ENCODE data around the gene ZNF329. TPM values are rescaled to one million over a fixed set of nuclear protein-coding genes. Genes with fewer than 3 reads are reported as not detected.

The ZNF329 gene
- total RNA-seq, 1 experiment from 2014 or later = 2.8 TPM

DNA sequence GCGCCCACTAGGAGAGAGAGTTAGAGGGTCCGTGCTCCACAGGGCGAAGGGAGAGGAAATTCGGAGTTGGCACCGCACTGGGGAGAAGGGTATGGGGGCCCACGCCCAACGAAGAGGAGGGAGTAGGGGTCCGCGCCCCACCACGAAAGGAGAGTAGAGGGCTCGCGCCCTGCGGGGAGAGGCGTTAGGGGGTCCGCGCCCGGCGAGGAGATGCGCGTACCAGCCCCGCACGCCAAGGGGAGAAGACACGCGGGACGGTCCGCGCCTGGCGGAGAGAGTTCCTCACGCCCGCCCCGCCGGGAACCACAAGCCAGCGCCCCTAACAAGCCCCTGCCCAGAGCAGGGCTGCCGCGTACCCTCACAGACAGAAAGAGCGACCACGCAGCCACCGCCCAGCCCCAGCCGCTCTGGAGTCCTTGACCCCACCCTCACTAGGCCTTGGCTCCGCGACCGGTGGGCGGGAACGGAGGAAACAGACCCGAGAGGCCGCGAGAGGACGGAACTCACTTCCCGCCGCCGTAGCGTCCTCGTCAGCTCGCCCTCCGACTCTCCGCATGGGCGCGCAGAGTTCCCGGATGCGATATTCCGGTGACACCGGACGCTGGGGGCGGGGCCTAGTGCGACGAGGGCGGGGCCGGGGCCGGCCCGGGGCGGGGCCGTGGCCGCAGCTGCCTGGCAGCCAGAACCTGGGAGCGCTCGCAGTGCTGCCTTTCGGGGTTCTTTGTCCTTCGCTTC, 32.6 kb downstream of the ZNF329 start:
- POLR2A ChIA-PET = no interaction called here
- CTCF ChIA-PET = no interaction called here
- TF ChIP-seq, protein P1, sequence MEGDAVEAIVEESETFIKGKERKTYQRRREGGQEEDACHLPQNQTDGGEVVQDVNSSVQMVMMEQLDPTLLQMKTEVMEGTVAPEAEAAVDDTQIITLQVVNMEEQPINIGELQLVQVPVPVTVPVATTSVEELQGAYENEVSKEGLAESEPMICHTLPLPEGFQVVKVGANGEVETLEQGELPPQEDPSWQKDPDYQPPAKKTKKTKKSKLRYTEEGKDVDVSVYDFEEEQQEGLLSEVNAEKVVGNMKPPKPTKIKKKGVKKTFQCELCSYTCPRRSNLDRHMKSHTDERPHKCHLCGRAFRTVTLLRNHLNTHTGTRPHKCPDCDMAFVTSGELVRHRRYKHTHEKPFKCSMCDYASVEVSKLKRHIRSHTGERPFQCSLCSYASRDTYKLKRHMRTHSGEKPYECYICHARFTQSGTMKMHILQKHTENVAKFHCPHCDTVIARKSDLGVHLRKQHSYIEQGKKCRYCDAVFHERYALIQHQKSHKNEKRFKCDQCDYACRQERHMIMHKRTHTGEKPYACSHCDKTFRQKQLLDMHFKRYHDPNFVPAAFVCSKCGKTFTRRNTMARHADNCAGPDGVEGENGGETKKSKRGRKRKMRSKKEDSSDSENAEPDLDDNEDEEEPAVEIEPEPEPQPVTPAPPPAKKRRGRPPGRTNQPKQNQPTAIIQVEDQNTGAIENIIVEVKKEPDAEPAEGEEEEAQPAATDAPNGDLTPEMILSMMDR (IDR thresholded peaks at IDR 0.05; ENCODE audit: unreplicated experiment) = no peak
- no peaks in the 10 kb centered on the region for H3K36me3 Mint-ChIP-seq (ENCODE audit: insufficient read depth, unreplicated experiment)
- H3K27ac Mint-ChIP-seq (ENCODE audit: low read depth, unreplicated experiment) = no peak overlapping the region
- H3K4me3 Mint-ChIP-seq (ENCODE audit: unreplicated experiment) = no peak overlapping the region
- DNase-seq (ENCODE audit: unreplicated experiment) = no peak
- intact Hi-C loops (cut with micrococcal nuclease) = no loop called here
- no TSS peak for BruUV-seq (replicated peaks)
- no peaks in the 10 kb centered on the region for H3K4me1 Mint-ChIP-seq (ENCODE audit: insufficient read depth, unreplicated experiment)
- H3K9me3 Mint-ChIP-seq (ENCODE audit: unreplicated experiment) = peaks cover 52% of the 10 kb centered on the region
- no peaks in the 10 kb centered on the region for H3K27me3 Mint-ChIP-seq (ENCODE audit: insufficient read depth, unreplicated experiment)

DNA sequence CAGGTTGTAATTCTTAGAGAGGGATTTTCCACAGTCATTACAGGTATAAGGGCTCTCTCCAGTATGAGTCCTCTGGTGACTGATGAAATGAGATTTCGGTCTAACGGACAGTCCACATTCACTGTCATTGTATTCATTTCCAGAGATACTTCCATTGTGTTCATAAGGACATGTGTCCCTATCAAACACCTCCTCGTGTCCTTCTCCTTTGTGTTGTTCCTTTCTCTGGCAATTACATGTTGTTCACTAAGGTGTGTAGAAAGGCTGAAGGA, 42.1 kb downstream of the ZNF329 start:
- H3K4me1 Mint-ChIP-seq (ENCODE audit: insufficient read depth, unreplicated experiment) = no peaks in the 10 kb centered on the region
- CTCF ChIA-PET = no interaction called here
- H3K36me3 Mint-ChIP-seq (ENCODE audit: insufficient read depth, unreplicated experiment) = no peaks in the 10 kb centered on the region
- TF ChIP-seq, protein P1 (IDR thresholded peaks at IDR 0.05; ENCODE audit: unreplicated experiment) = no peak
- intact Hi-C loops (cut with micrococcal nuclease) = no loop called here
- H3K27me3 Mint-ChIP-seq (ENCODE audit: insufficient read depth, unreplicated experiment) = no peaks in the 10 kb centered on the region
- no TSS peak for BruUV-seq (replicated peaks)
- no peak overlapping the region for H3K4me3 Mint-ChIP-seq (ENCODE audit: unreplicated experiment)
- POLR2A ChIA-PET = no interaction called here
- H3K27ac Mint-ChIP-seq (ENCODE audit: low read depth, unreplicated experiment) = no peak overlapping the region
- H3K9me3 Mint-ChIP-seq (ENCODE audit: unreplicated experiment) = peaks cover 20% of the 10 kb centered on the region
- no peak for DNase-seq (ENCODE audit: unreplicated experiment)

DNA sequence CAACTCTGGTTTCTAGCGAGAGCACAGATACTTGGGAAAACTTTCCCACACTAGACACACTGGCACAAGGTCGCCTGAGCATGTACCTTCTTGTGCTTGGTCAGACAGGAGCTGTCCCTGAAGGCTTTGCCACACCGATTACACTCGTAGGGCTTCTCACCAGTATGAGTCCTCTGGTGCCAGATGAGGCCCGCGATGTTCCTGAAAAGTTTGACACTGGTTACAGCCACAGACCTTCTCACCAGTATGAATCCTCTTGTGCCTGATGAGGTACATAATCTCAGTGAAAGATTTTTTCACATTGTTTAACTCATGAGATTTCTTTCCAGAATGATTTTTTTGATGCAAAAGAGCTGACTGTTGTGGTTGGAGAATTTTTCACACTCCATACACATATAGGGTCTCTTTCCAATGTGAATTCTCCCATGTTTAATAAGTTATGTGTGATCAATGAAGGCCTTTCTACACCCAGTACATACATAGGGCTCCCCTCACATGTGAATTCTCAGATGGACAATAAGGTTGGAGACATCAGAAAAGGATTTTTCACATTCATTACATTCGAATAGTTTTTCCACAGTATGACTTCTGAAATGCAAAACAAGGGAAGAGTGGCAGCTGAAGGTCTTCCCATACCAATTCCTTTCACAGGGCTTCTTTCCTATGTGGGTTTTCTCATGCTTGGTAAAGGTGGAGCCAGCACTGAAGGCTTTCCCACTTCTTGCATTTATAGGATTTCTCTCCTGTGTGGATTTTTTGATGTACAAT, 42.6 kb downstream of the ZNF329 start:
- POLR2A ChIA-PET = no interaction called here
- Mint-ChIP-seq H3K4me1 (ENCODE audit: insufficient read depth, unreplicated experiment) (no peaks in the 10 kb centered on the region), H3K4me3 (ENCODE audit: unreplicated experiment) (no peak overlapping the region), H3K9me3 (ENCODE audit: unreplicated experiment) (peaks cover 20% of the 10 kb centered on the region), H3K36me3 (ENCODE audit: insufficient read depth, unreplicated experiment) (no peaks in the 10 kb centered on the region), H3K27me3 (ENCODE audit: insufficient read depth, unreplicated experiment) (no peaks in the 10 kb centered on the region), H3K27ac (ENCODE audit: low read depth, unreplicated experiment) (no peak overlapping the region)
- intact Hi-C loops (cut with micrococcal nuclease) = no loop called here
- CTCF ChIA-PET = no interaction called here
- no peak for DNase-seq (ENCODE audit: unreplicated experiment)
- no TSS peak for BruUV-seq (replicated peaks)
- TF ChIP-seq, protein P1 (IDR thresholded peaks at IDR 0.05; ENCODE audit: unreplicated experiment) = no peak

DNA sequence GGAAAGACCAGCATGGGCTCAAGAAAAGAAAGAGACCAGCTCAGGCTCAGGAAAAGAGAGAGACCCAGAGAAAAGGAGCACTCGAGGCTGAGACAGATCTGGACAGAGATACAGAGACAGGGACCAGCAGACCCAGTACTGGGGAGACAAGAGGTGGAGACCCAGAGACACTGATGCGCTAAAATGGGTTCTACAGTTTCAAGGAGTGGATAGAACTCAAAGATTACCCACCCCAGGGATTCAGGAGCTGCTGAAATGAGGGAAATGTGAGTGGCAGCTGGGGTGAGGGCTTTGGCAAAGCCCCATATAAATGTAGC, 51.9 kb downstream of the ZNF329 start:
- Mint-ChIP-seq H3K36me3 (ENCODE audit: insufficient read depth, unreplicated experiment) (no peaks in the 10 kb centered on the region), H3K4me3 (ENCODE audit: unreplicated experiment) (no peak overlapping the region), H3K9me3 (ENCODE audit: unreplicated experiment) (peaks cover 18% of the 10 kb centered on the region), H3K27ac (ENCODE audit: low read depth, unreplicated experiment) (no peak overlapping the region), H3K4me1 (ENCODE audit: insufficient read depth, unreplicated experiment) (no peaks in the 10 kb centered on the region), H3K27me3 (ENCODE audit: insufficient read depth, unreplicated experiment) (no peaks in the 10 kb centered on the region)
- TF ChIP-seq, protein P1 (IDR thresholded peaks at IDR 0.05; ENCODE audit: unreplicated experiment) = no peak
- BruUV-seq (replicated peaks) = no TSS peak
- ChIA-PET POLR2A (no interaction called here), CTCF (no interaction called here)
- intact Hi-C loops (cut with micrococcal nuclease) = no loop called here
- no peak for DNase-seq (ENCODE audit: unreplicated experiment)

Measured in MCF 10A (cell line).